Measurements from ENCODE around the gene ZC3HAV1. TPM values are rescaled to one million over a fixed set of nuclear protein-coding genes. Genes with fewer than 3 reads are reported as not detected.

ZC3HAV1 gene
- total and polyA plus RNA-seq, 10 of the 15 experiments (the other 5 are each of a cell fraction or from before 2014, with no cell fraction given), result 18.5 to 55.3 (median 44.7) TPM

- TF ChIP-seq ATF7 (IDR thresholded peaks at IDR 0.05; ENCODE audit: low read depth) (peak; percentile 81), IRF3 (IDR thresholded peaks at IDR 0.05) (peak; percentile 38; the same call in 1 of the 2 replicates), MLLT1 (IDR thresholded peaks at IDR 0.05) (peak; percentile 56; the same call in 1 of the 2 replicates), IKZF2 (IDR thresholded peaks at IDR 0.05) (peak; percentile 88 to 91), ZBTB40 (IDR thresholded peaks at IDR 0.05; ENCODE audit: borderline replicate concordance) (0 out of 2 replicates have a peak, but pooled peaks have one; percentile 27), POLR2AphosphoS2 (IDR thresholded peaks at IDR 0.05; ENCODE audit: low read depth, low read length) (no peak)
Measured at GRCh38 chr7:139111811-139112301, 2.3 kb upstream of the ZC3HAV1 start (continued).

Data from GM12878 (cell line).